ENCODE data around the gene RPS24.
A peak's percentile ranks its signal among the peaks of the same experiment; 100 is the strongest.

RPS24 gene

DNA sequence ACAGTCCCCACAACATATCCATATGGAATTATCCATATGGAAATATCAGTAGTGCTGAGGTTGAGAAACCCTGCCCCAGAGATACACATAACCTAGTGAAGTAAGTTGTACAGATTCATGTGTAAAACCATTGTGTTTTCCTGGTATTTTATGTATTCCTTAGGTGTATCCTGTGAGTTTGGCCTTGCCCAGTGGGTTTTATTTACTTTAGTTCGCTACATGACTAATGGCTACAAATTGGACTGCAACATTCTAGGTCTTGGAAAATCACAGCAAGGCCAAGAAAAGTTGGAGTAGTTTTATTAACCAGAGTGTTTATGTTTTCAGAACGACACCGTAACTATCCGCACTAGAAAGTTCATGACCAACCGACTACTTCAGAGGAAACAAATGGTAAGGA is 1.4 kb downstream of the RPS24 start:
- H3K27ac ChIP-seq (ENCODE audit: low read depth, low read length) = peak overlapping the region; percentile 55
- H3K4me1 ChIP-seq (ENCODE audit: control insufficient read depth, low read length) = peaks cover 38% of the 10 kb centered on the region

DNA sequence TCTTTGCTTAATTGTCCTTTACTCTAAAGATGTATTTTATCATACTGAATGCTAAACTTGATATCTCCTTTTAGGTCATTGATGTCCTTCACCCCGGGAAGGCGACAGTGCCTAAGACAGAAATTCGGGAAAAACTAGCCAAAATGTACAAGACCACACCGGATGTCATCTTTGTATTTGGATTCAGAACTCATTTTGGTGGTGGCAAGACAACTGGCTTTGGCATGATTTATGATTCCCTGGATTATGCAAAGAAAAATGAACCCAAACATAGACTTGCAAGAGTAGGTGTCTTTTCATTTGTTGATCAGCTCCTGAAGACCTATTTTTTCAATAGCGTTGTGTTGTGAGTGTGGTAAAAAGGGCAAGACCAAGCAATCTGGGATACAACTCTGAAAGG is 1.8 kb downstream of the RPS24 start:
- H3K4me2 ChIP-seq (ENCODE audit: low read length) = peak overlapping the region; percentile 72
- no peaks in the 10 kb centered on the region for H3K27me3 ChIP-seq (ENCODE audit: control insufficient read depth, low read length)
- no peak overlapping the region for H3K27ac ChIP-seq (ENCODE audit: low read depth, low read length)
- H3K9me3 ChIP-seq (ENCODE audit: control insufficient read depth, insufficient read depth, low read length) = no peaks in the 10 kb centered on the region
- peaks cover 52% of the 10 kb centered on the region for H4K20me1 ChIP-seq (ENCODE audit: control insufficient read depth, insufficient read depth, low read depth, low read length)
- peaks cover 56% of the 10 kb centered on the region for H3F3A ChIP-seq (ENCODE audit: control insufficient read depth, insufficient read depth)
- peaks cover 36% of the 10 kb centered on the region for H3K4me1 ChIP-seq (ENCODE audit: control insufficient read depth, low read length)
- peaks cover 61% of the 10 kb centered on the region for H3K79me2 ChIP-seq (ENCODE audit: control insufficient read depth, low read length)
- peak overlapping the region; percentile 83 for H3K4me3 ChIP-seq (ENCODE audit: low read length)
- no peak for TF ChIP-seq EZH2phosphoT487 (IDR thresholded peaks at IDR 0.05; ENCODE audit: borderline replicate concordance, low read length)
- TF ChIP-seq, protein P1, sequence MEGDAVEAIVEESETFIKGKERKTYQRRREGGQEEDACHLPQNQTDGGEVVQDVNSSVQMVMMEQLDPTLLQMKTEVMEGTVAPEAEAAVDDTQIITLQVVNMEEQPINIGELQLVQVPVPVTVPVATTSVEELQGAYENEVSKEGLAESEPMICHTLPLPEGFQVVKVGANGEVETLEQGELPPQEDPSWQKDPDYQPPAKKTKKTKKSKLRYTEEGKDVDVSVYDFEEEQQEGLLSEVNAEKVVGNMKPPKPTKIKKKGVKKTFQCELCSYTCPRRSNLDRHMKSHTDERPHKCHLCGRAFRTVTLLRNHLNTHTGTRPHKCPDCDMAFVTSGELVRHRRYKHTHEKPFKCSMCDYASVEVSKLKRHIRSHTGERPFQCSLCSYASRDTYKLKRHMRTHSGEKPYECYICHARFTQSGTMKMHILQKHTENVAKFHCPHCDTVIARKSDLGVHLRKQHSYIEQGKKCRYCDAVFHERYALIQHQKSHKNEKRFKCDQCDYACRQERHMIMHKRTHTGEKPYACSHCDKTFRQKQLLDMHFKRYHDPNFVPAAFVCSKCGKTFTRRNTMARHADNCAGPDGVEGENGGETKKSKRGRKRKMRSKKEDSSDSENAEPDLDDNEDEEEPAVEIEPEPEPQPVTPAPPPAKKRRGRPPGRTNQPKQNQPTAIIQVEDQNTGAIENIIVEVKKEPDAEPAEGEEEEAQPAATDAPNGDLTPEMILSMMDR (IDR thresholded peaks at IDR 0.05; ENCODE audit: low read depth, low read length, poor library complexity, severe bottlenecking) = no peak
- peaks cover 64% of the 10 kb centered on the region for H3K36me3 ChIP-seq (ENCODE audit: control insufficient read depth, low read length)
- H3K9me2 ChIP-seq (replicated peaks; ENCODE audit: control insufficient read depth, low read length) = no peaks in the 10 kb centered on the region

More for the DNA sequence above, 1.4 kb downstream of the RPS24 start:
- Histone ChIP-seq H3K4me2 (ENCODE audit: low read length) (peak overlapping the region; percentile 72), H3F3A (ENCODE audit: control insufficient read depth, insufficient read depth) (peaks cover 52% of the 10 kb centered on the region), H3K79me2 (ENCODE audit: control insufficient read depth, low read length) (peaks cover 61% of the 10 kb centered on the region), H3K9me2 (replicated peaks; ENCODE audit: control insufficient read depth, low read length) (no peaks in the 10 kb centered on the region), H3K36me3 (ENCODE audit: control insufficient read depth, low read length) (peaks cover 60% of the 10 kb centered on the region), H4K20me1 (ENCODE audit: control insufficient read depth, insufficient read depth, low read depth, low read length) (peaks cover 50% of the 10 kb centered on the region), H3K27me3 (ENCODE audit: control insufficient read depth, low read length) (no peaks in the 10 kb centered on the region), H3K4me3 (ENCODE audit: low read length) (peak overlapping the region; percentile 83), H3K9me3 (ENCODE audit: control insufficient read depth, insufficient read depth, low read length) (no peaks in the 10 kb centered on the region)
- TF ChIP-seq, protein P1 (IDR thresholded peaks at IDR 0.05; ENCODE audit: low read depth, low read length, poor library complexity, severe bottlenecking) = no peak
- no peak for TF ChIP-seq EZH2phosphoT487 (IDR thresholded peaks at IDR 0.05; ENCODE audit: borderline replicate concordance, low read length)

DNA sequence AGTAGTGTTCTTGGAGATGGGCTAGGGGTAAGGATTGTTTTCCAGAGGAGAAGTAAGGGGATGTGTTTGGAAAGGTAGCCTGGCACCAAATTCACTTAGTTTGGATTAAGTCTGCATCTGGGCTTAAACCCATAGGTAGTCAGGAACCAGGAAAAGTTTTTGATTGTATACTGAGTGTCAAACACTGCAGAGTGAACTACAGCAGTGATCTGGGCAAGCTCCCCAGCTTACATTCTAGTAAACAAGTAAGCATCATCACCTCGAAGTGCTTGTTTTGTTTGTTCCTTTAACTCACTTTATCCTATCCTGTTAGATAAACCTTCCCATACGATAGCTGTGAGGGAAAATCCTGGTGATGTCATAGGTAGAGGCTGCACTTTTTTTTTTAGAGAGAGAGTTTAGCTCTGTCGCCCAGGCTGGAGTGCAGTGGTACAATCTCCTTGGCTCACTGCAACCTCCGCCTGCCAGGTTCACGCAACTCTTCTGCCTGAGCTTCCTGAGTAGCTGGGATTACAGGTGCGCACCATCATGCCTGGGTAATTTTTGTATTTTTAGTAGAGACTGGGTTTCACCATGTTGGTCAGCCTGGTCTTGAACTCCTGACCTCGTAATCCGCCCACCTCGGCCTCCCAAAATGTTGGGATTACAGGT is 2.4 kb downstream of the RPS24 start:
- Histone ChIP-seq H3K4me2 (ENCODE audit: low read length) (peak overlapping the region; percentile 72), H3K79me2 (ENCODE audit: control insufficient read depth, low read length) (peaks cover 61% of the 10 kb centered on the region), H3K27ac (ENCODE audit: low read depth, low read length) (no peak overlapping the region), H4K20me1 (ENCODE audit: control insufficient read depth, insufficient read depth, low read depth, low read length) (peaks cover 57% of the 10 kb centered on the region), H3K4me3 (ENCODE audit: low read length) (peak overlapping the region; percentile 83), H3K4me1 (ENCODE audit: control insufficient read depth, low read length) (peaks cover 36% of the 10 kb centered on the region), H3K9me2 (replicated peaks; ENCODE audit: control insufficient read depth, low read length) (no peaks in the 10 kb centered on the region), H3K9me3 (ENCODE audit: control insufficient read depth, insufficient read depth, low read length) (no peaks in the 10 kb centered on the region), H3F3A (ENCODE audit: control insufficient read depth, insufficient read depth) (peaks cover 62% of the 10 kb centered on the region), H3K36me3 (ENCODE audit: control insufficient read depth, low read length) (peaks cover 70% of the 10 kb centered on the region), H3K27me3 (ENCODE audit: control insufficient read depth, low read length) (no peaks in the 10 kb centered on the region)
- no peak for TF ChIP-seq EZH2phosphoT487 (IDR thresholded peaks at IDR 0.05; ENCODE audit: borderline replicate concordance, low read length)
- TF ChIP-seq, protein P1 (IDR thresholded peaks at IDR 0.05; ENCODE audit: low read depth, low read length, poor library complexity, severe bottlenecking) = no peak
